Peyer's patch (tissue), 4 donors: ENCODE data around the gene ZNF775.

ENCODE experiments used
- CTCF ChIP-seq, 6 experiments: fragments of 450-650 bp in 4 of 6; fragments of 200-600 bp in 2 of 6; sonication (generic) in 1 of 6; IDR thresholded peaks; one replicate each; pipeline ENCODE4 v1.5.1; 2017 to 2019; ENCODE audit warnings: antibody characterized with exemption in 6 of 6, mild to moderate bottlenecking in 3 of 6, moderate library complexity in 1 of 6
- POLR2A ChIP-seq, 2 donors: fragments of 450-650 bp; IDR thresholded peaks; one replicate each; pipeline ENCODE4 v1.5.1; 2017; ENCODE audit warnings: antibody characterized with exemption in 2 of 2, mild to moderate bottlenecking in 2 of 2, moderate library complexity in 2 of 2

- TF ChIP-seq POLR2A (IDR thresholded peaks at IDR 0.05) = no peak
- TF ChIP-seq CTCF (IDR thresholded peaks at IDR 0.05) = peak in 4 of 6 experiments; percentile 39 to 76 (median 69)
These were observed 9.8 kb downstream of the ZNF775 start for GRCh38 chr7:150388709-150389531.
